ENCODE data around the gene PFN3. TPM values are rescaled to one million over a fixed set of nuclear protein-coding genes. Genes with fewer than 3 reads are reported as not detected.
A peak's percentile ranks its signal among the peaks of the same experiment; 100 is the strongest.

Gene PFN3
- total RNA-seq, 5 donors from 2014 or later (not counting 1 experiment from before 2014, with no cell fraction given): not detected

DNA sequence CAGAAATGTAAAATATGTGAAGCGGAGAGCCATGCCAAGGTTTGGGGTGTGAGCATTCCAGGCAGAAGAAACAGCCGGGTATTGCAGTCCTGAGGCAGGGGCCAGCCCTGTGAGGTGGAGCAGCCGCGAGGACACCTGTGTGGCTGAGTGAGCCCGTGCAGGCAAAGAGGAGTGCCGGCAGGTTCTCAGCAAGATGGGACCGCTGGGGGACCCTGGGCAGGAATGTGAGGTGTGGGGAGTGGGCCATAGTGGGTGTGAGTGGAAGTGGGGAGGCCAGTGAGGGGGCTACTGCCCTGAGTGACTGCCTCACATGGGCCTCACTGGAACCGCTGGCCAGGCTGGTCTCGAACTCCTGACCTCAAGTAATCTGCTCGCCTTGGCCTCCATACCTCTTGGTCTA is 38.0 kb upstream of the PFN3 start:
- H3K4me3 Mint-ChIP-seq: peak overlapping the region in 1 of 3 donors; percentile 62
- peak overlapping the region; percentile 79 to 81 for H3K27ac Mint-ChIP-seq
- peaks cover 44% of the 10 kb centered on the region for H3K36me3 Mint-ChIP-seq
- peaks cover 58 to 73% (median 61%) of the 10 kb centered on the region in 3 donors for H3K4me1 Mint-ChIP-seq
- Histone ChIP-seq H3K4me3 (ENCODE audit: control insufficient read depth in 1 of 2, extremely low read depth in 1 of 2, low read length in 1 of 2) (no peak overlapping the region), H3K27ac (ENCODE audit: low read length) (peak overlapping the region; percentile 12), H3K4me1 (ENCODE audit: control insufficient read depth in 1 of 2, extremely low read depth in 1 of 2, insufficient read depth in 2 of 2, low read length in 2 of 2) (peaks cover 45 to 88% of the 10 kb centered on the region in 2 experiments), H3K36me3 (ENCODE audit: control insufficient read depth in 2 of 2, extremely low read depth in 1 of 2, insufficient read depth in 1 of 2, low read length in 1 of 2) (peaks cover 32 to 93% of the 10 kb centered on the region in 2 donors), H3K9me3 (no peaks in the 10 kb centered on the region), H3K27me3 (replicated peaks in 1 of 2; ENCODE audit: control insufficient read depth in 2 of 2, extremely low read depth in 1 of 2, insufficient read depth in 2 of 2, low read length in 1 of 2) (no peaks in the 10 kb centered on the region)
- H3K27me3 Mint-ChIP-seq: no peaks in the 10 kb centered on the region
- WGBS (ENCODE audit: insufficient coverage): 93% methylated on average over 7 of the region's 10 CpGs
- ChIA-PET CTCF (interaction anchor here in 1 of 2 donors (1.1 to 1.3 kb wide), 3 partner anchors 9 to 34 kb away, joined by 3 to 4 read pairs (median 3); no protein-coding TSS in a partner anchor), POLR2A (no interaction called here)
- peak in 1 of 35 experiments; percentile 4 for DNase-seq
- no peaks in the 10 kb centered on the region for H3K9me3 Mint-ChIP-seq
- no peak for ATAC-seq (replicated peaks in 1 of 4)

DNA sequence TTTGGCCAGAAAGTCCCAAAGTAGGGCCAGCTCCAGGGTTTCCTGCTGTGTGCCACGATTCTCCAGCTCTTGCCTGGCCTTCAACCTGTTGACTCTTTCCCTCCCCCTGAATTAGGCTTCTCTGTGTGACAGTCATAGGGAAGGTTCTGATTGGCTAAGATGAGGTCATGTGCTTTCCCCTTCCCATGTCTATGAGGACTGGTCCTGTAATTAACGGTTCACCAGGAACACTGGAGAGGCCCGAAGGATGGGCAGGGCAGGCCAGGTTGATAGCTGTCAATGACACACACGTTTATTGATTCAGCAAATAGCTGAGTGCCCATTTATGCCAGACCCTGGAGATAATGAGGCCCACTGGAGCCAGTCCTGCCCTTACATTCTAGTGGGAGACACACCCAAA is 37.2 kb upstream of the PFN3 start:
- Histone ChIP-seq H3K27me3 (replicated peaks in 1 of 2; ENCODE audit: control insufficient read depth in 2 of 2, extremely low read depth in 1 of 2, insufficient read depth in 2 of 2, low read length in 1 of 2) (no peaks in the 10 kb centered on the region), H3K27ac (ENCODE audit: low read length) (peak overlapping the region; percentile 3), H3K36me3 (ENCODE audit: control insufficient read depth in 2 of 2, extremely low read depth in 1 of 2, insufficient read depth in 1 of 2, low read length in 1 of 2) (peaks cover 39 to 95% of the 10 kb centered on the region in 2 donors), H3K4me1 (ENCODE audit: control insufficient read depth in 1 of 2, extremely low read depth in 1 of 2, insufficient read depth in 2 of 2, low read length in 2 of 2) (peaks cover 53 to 95% of the 10 kb centered on the region in 2 experiments), H3K4me3 (ENCODE audit: control insufficient read depth in 1 of 2, extremely low read depth in 1 of 2, low read length in 1 of 2) (peak overlapping the region in 1 of 2 donors; percentile 8), H3K9me3 (no peaks in the 10 kb centered on the region)
- POLR2A ChIA-PET: interaction anchor here in 1 of 2 donors (0.8 kb wide), 1 partner anchor 17 kb away, joined by 3 read pairs; no protein-coding TSS in a partner anchor
- H3K4me1 Mint-ChIP-seq: peaks cover 62 to 77% (median 66%) of the 10 kb centered on the region in 3 donors
- DNase-seq (no peak), ATAC-seq (replicated peaks in 1 of 4) (no peak)
- peak overlapping the region; percentile 57 to 81 for H3K27ac Mint-ChIP-seq
- CTCF ChIA-PET: interaction anchor here in 1 of 2 donors (0.7 to 1.2 kb wide), 2 partner anchors 33 to 45 kb away, joined by 3 read pairs; no protein-coding TSS in a partner anchor
- peaks cover 46% of the 10 kb centered on the region for H3K36me3 Mint-ChIP-seq
- 87% methylated on average over 3 of the region's 4 CpGs for WGBS (ENCODE audit: insufficient coverage)
- H3K9me3 Mint-ChIP-seq: no peaks in the 10 kb centered on the region
- no peaks in the 10 kb centered on the region for H3K27me3 Mint-ChIP-seq
- peak overlapping the region in 1 of 3 donors; percentile 62 for H3K4me3 Mint-ChIP-seq

DNA sequence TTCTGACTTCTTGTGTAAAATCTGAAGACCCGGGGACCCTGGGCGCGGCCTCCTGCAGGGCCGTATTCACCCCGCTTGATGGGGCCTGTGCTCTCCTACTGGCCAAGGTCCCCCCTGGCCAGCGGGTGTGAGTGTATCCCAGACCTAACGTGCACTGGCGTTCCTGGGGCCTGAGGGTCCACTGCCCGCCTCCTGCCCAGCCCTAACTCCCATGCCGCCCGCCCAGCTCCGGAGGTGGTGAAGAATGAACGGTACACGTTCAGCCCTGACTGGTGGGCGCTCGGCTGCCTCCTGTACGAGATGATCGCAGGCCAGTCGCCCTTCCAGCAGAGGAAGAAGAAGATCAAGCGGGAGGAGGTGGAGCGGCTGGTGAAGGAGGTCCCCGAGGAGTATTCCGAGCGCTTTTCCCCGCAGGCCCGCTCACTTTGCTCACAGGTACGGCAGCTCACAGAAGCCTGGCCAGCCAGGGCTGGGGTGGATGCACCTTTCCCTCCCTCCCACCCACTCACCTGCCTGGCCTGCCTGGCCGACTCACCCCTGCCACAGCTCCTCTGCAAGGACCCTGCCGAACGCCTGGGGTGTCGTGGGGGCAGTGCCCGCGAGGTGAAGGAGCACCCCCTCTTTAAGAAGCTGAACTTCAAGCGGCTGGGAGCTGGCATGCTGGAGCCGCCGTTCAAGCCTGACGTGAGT is 35.5 kb upstream of the PFN3 start:
- Mint-ChIP-seq H3K4me1 (peaks cover 62 to 85% (median 79%) of the 10 kb centered on the region in 3 donors), H3K9me3 (no peaks in the 10 kb centered on the region), H3K27me3 (no peaks in the 10 kb centered on the region), H3K27ac (peak overlapping the region; percentile 52 to 83), H3K4me3 (peak overlapping the region in 1 of 3 donors; percentile 79), H3K36me3 (peaks cover 43% of the 10 kb centered on the region)
- 92% methylated on average over 28 of the region's 37 CpGs for WGBS (ENCODE audit: insufficient coverage)
- no peak for ATAC-seq (replicated peaks in 1 of 4)
- DNase-seq: no peak
- peak overlapping the region; percentile 38 for H3K27ac ChIP-seq (ENCODE audit: low read length)
- H3K36me3 ChIP-seq (ENCODE audit: control insufficient read depth in 2 of 2, extremely low read depth in 1 of 2, insufficient read depth in 1 of 2, low read length in 1 of 2): peaks cover 40 to 91% of the 10 kb centered on the region in 2 donors
- no peak overlapping the region for H3K4me3 ChIP-seq (ENCODE audit: control insufficient read depth in 1 of 2, extremely low read depth in 1 of 2, low read length in 1 of 2)
- POLR2A ChIA-PET: interaction anchor here in 1 of 2 donors (1.1 kb wide), 1 partner anchor 9 kb away, joined by 5 read pairs; no protein-coding TSS in a partner anchor
- H3K4me1 ChIP-seq (ENCODE audit: control insufficient read depth in 1 of 2, extremely low read depth in 1 of 2, insufficient read depth in 2 of 2, low read length in 2 of 2): peaks cover 65 to 97% of the 10 kb centered on the region in 2 experiments
- no peaks in the 10 kb centered on the region for H3K27me3 ChIP-seq (replicated peaks in 1 of 2; ENCODE audit: control insufficient read depth in 2 of 2, extremely low read depth in 1 of 2, insufficient read depth in 2 of 2, low read length in 1 of 2)
- H3K9me3 ChIP-seq: no peaks in the 10 kb centered on the region
- CTCF ChIA-PET: no interaction called here

DNA sequence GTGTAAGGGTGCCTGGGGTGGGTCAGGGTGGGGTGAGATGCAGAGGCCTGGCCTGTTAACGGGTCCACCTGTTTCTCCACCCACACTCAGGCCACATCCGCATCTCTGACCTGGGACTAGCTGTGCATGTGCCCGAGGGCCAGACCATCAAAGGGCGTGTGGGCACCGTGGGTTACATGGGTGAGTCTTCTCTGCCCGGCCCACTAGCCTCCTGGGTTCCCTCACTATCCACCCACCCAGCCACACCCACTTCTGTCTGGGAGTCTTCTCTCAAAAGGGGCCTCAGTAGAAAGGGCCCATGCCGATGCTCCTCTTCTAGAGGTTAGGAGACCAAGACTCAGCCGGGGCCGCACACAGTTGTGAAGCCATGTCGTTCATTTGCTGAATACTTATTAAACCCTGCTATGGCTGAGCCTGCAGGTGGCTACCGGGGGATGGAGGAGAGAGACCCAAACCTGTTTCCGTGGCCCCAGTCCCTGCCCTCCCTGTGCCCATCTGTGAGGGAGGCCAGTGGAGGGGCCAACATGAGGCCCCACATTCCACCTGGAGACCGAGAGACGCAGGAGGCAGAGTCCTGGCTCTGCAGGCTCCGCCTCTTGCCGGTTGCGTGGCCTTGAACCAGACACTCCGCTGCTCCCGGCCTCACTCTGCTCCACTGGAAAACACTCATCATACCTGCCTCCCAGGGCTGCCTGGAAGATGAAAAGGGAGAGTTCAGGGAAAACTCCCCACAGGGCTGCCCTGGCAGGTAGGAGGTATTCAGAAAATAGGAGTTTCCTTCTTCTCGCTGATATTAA is 34.7 kb upstream of the PFN3 start:
- H3K27me3 ChIP-seq (replicated peaks in 1 of 2; ENCODE audit: control insufficient read depth in 2 of 2, extremely low read depth in 1 of 2, insufficient read depth in 2 of 2, low read length in 1 of 2): no peaks in the 10 kb centered on the region
- no peak for ATAC-seq (replicated peaks in 1 of 4)
- peak overlapping the region; percentile 84 for H3K27ac ChIP-seq (ENCODE audit: low read length)
- Mint-ChIP-seq H3K9me3 (no peaks in the 10 kb centered on the region), H3K36me3 (peaks cover 44% of the 10 kb centered on the region), H3K27ac (peak overlapping the region; percentile 76 to 87), H3K27me3 (no peaks in the 10 kb centered on the region), H3K4me3 (peak overlapping the region in 1 of 3 donors; percentile 79), H3K4me1 (peaks cover 66 to 89% (median 82%) of the 10 kb centered on the region in 3 donors)
- peaks cover 66 to 97% of the 10 kb centered on the region in 2 experiments for H3K4me1 ChIP-seq (ENCODE audit: control insufficient read depth in 1 of 2, extremely low read depth in 1 of 2, insufficient read depth in 2 of 2, low read length in 2 of 2)
- H3K36me3 ChIP-seq (ENCODE audit: control insufficient read depth in 2 of 2, extremely low read depth in 1 of 2, insufficient read depth in 1 of 2, low read length in 1 of 2): peaks cover 38 to 91% of the 10 kb centered on the region in 2 donors
- ChIA-PET POLR2A (no interaction called here), CTCF (no interaction called here)
- 86% methylated on average over 7 of the region's 20 CpGs for WGBS (ENCODE audit: insufficient coverage)
- DNase-seq: peak in 1 of 35 experiments; percentile 1
- peak overlapping the region in 1 of 2 donors; percentile 23 for H3K4me3 ChIP-seq (ENCODE audit: control insufficient read depth in 1 of 2, extremely low read depth in 1 of 2, low read length in 1 of 2)
- no peaks in the 10 kb centered on the region for H3K9me3 ChIP-seq

DNA sequence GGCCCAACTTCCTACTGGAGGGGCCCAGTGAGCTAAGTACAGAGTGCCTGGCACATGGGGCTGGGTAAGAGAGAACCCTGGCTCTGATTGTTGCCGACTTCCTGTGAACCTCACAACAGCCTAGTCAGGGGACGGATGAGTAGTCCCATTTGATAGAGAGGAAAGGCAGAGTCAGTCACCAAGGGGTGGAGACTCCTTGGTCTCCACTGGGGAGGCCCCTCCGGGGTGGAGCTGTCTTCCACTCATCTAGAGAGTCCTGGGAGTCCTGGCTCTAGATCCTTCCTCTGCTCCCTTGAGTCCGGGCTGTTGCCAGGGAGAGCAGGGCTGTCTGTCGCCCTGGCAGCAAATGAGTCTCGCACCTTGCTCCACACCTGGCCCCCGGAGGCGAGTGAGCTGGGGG is 34.0 kb upstream of the PFN3 start:
- peak; percentile 24 to 49 (median 40) for ATAC-seq (replicated peaks in 1 of 4)
- peak overlapping the region in 1 of 2 donors; percentile 44 for H3K4me3 ChIP-seq (ENCODE audit: control insufficient read depth in 1 of 2, extremely low read depth in 1 of 2, low read length in 1 of 2)
- WGBS (ENCODE audit: insufficient coverage): 65% methylated on average over 7 of the region's 8 CpGs
- ChIA-PET CTCF (no interaction called here), POLR2A (interaction anchor here in 1 of 2 donors (0.5 kb wide), 1 partner anchor 40 kb away, joined by 9 read pairs; no protein-coding TSS in a partner anchor)
- H3K27ac ChIP-seq (ENCODE audit: low read length): peak overlapping the region; percentile 84
- peaks cover 70 to 98% of the 10 kb centered on the region in 2 experiments for H3K4me1 ChIP-seq (ENCODE audit: control insufficient read depth in 1 of 2, extremely low read depth in 1 of 2, insufficient read depth in 2 of 2, low read length in 2 of 2)
- H3K9me3 ChIP-seq: no peaks in the 10 kb centered on the region
- DNase-seq: peak in 7 of 35 experiments; percentile 7 to 64 (median 38)
- H3K27me3 Mint-ChIP-seq: no peaks in the 10 kb centered on the region
- peaks cover 32 to 88% of the 10 kb centered on the region in 2 donors for H3K36me3 ChIP-seq (ENCODE audit: control insufficient read depth in 2 of 2, extremely low read depth in 1 of 2, insufficient read depth in 1 of 2, low read length in 1 of 2)
- H3K4me3 Mint-ChIP-seq: peak overlapping the region; percentile 17 to 79 (median 58)
- H3K27ac Mint-ChIP-seq: peak overlapping the region; percentile 87 to 91
- H3K27me3 ChIP-seq (replicated peaks in 1 of 2; ENCODE audit: control insufficient read depth in 2 of 2, extremely low read depth in 1 of 2, insufficient read depth in 2 of 2, low read length in 1 of 2): no peaks in the 10 kb centered on the region
- peaks cover 66 to 89% (median 82%) of the 10 kb centered on the region in 3 donors for H3K4me1 Mint-ChIP-seq
- peaks cover 37% of the 10 kb centered on the region for H3K36me3 Mint-ChIP-seq
- no peaks in the 10 kb centered on the region for H3K9me3 Mint-ChIP-seq

Data from T-cell (primary cell).